ENCODE results near the gene PTPRD.

DNA sequence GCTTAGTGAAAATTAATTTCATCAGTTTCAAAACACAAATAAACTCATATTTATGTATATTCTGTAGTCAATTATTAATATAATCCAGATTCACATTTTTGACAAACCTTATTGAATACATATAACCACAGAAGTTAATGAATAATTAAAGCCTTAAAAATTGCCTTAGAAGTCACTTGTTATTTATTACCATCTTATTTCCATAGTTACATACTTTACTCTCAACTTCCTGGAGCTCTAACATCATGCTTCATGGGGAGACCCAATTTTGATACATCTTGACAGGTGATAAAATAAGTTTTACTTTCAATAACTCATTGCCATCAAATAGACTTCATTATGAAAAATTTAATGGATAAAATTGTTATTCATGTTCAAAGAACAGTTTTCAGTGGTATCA is 1038.7 kb downstream of the PTPRD start:
- TF ChIP-seq POLR2A (IDR thresholded peaks at IDR 0.05; ENCODE audit: low read depth, low read length): no peak
- no peak for TF ChIP-seq POLR2AphosphoS5 (IDR thresholded peaks at IDR 0.05; ENCODE audit: low read depth, low read length)
- TF ChIP-seq TAF1 (IDR thresholded peaks at IDR 0.05; ENCODE audit: borderline replicate concordance, low read depth, low read length): no peak

All from GM12892 (cell line).